Measurements from ENCODE around the gene KANSL1.
"Not testable (repeated sequence)": the region's sequence is repeated elsewhere in the genome, so short reads cannot be mapped to it uniquely, and the experiment has no call there.

KANSL1 gene

DNA sequence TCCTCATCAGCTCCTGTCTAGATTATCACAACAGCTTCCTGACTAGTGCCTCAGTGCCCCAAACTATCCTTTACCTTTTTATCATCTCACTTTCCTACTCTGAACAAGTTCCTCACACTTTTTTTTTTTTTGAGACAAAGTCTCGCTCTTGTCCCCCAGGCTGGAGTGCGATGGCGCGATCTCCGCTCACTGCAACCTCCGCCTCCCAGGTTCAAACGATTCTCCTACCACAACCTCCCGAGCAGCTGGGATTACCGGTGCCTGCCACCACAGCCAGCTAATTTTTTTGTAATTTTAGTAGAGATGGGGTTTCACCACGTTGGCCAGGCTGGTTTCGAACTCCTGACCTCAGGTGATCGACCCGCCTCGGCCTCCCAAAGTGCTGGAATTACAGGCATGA lies 11.9 kb downstream of the KANSL1 start:
- H3K36me3 ChIP-seq (ENCODE audit: control insufficient read depth in 1 of 2, insufficient read depth in 2 of 2, low read length in 2 of 2); H3K27ac ChIP-seq (ENCODE audit: low read depth, low read length); H3K9ac ChIP-seq (ENCODE audit: low read depth in 1 of 2, low read length in 2 of 2); H3K27me3 ChIP-seq (ENCODE audit: control insufficient read depth in 1 of 2, insufficient read depth in 2 of 2, low read length in 2 of 2); H3K4me3 ChIP-seq (ENCODE audit: low read depth in 1 of 2, low read length in 2 of 2); H3K9me3 ChIP-seq (ENCODE audit: control insufficient read depth in 1 of 2, low read length in 2 of 2): not testable (repeated sequence)
- H3K4me1 ChIP-seq (ENCODE audit: control insufficient read depth in 1 of 2, insufficient read depth in 2 of 2, low read length in 2 of 2), result peaks cover 40 to 59% of the 10 kb centered on the region in 2 donors

DNA sequence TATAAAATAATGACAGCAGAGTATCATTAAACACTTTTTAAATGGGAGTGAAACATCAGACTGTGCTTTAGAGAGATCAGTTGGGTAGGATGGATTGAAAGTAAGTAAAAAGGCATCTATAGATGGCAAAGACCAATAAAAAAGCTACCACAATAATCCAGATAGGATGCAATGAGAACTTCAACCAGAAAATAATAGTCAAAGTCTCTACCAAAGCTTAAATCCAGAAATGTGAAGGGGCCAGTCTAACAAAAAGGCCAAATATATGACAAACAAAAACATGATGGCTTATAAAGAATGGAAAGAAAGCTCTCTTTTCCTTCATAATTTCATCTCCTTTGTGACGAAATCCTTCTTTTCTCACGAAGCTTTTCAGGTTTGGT lies 12.3 kb downstream of the KANSL1 start:
- Histone ChIP-seq H3K9ac (ENCODE audit: low read depth in 1 of 2, low read length in 2 of 2) (no peak overlapping the region), H3K4me3 (ENCODE audit: low read depth in 1 of 2, low read length in 2 of 2) (no peak overlapping the region), H3K36me3 (ENCODE audit: control insufficient read depth in 1 of 2, insufficient read depth in 2 of 2, low read length in 2 of 2) (no peaks in the 10 kb centered on the region), H3K27me3 (ENCODE audit: control insufficient read depth in 1 of 2, insufficient read depth in 2 of 2, low read length in 2 of 2) (no peaks in the 10 kb centered on the region), H3K27ac (ENCODE audit: low read depth, low read length) (no peak overlapping the region), H3K9me3 (ENCODE audit: control insufficient read depth in 1 of 2, low read length in 2 of 2) (no peaks in the 10 kb centered on the region), H3K4me1 (ENCODE audit: control insufficient read depth in 1 of 2, insufficient read depth in 2 of 2, low read length in 2 of 2) (peaks cover 44 to 63% of the 10 kb centered on the region in 2 donors)

GRCh38 chr17:46180185-46180891 lies 12.9 kb downstream of the KANSL1 start:
- H3K4me1 ChIP-seq (ENCODE audit: control insufficient read depth in 1 of 2, insufficient read depth in 2 of 2, low read length in 2 of 2), result peaks cover 48 to 64% of the 10 kb centered on the region in 2 donors
- not testable (repeated sequence) for H3K27ac ChIP-seq (ENCODE audit: low read depth, low read length); H3K36me3 ChIP-seq (ENCODE audit: control insufficient read depth in 1 of 2, insufficient read depth in 2 of 2, low read length in 2 of 2); H3K4me3 ChIP-seq (ENCODE audit: low read depth in 1 of 2, low read length in 2 of 2); H3K9me3 ChIP-seq (ENCODE audit: control insufficient read depth in 1 of 2, low read length in 2 of 2); H3K9ac ChIP-seq (ENCODE audit: low read depth in 1 of 2, low read length in 2 of 2); H3K27me3 ChIP-seq (ENCODE audit: control insufficient read depth in 1 of 2, insufficient read depth in 2 of 2, low read length in 2 of 2)

- no peak overlapping the region for H3K27ac ChIP-seq (ENCODE audit: low read depth, low read length)
- H3K9ac ChIP-seq (ENCODE audit: low read depth in 1 of 2, low read length in 2 of 2), result no peak overlapping the region
- H3K9me3 ChIP-seq (ENCODE audit: control insufficient read depth in 1 of 2, low read length in 2 of 2), result no peaks in the 10 kb centered on the region
- no peaks in the 10 kb centered on the region for H3K36me3 ChIP-seq (ENCODE audit: control insufficient read depth in 1 of 2, insufficient read depth in 2 of 2, low read length in 2 of 2)
- H3K4me3 ChIP-seq (ENCODE audit: low read depth in 1 of 2, low read length in 2 of 2), result no peak overlapping the region
- no peaks in the 10 kb centered on the region for H3K27me3 ChIP-seq (ENCODE audit: control insufficient read depth in 1 of 2, insufficient read depth in 2 of 2, low read length in 2 of 2)
- peaks cover 41 to 56% of the 10 kb centered on the region in 2 donors for H3K4me1 ChIP-seq (ENCODE audit: control insufficient read depth in 1 of 2, insufficient read depth in 2 of 2, low read length in 2 of 2)
These were observed 13.7 kb downstream of the KANSL1 start for GRCh38 chr17:46179375-46179999.

GRCh38 chr17:46178550-46179214 lies 14.5 kb downstream of the KANSL1 start:
- H3K9ac ChIP-seq (ENCODE audit: low read depth in 1 of 2, low read length in 2 of 2), result no peak overlapping the region
- no peak overlapping the region for H3K4me3 ChIP-seq (ENCODE audit: low read depth in 1 of 2, low read length in 2 of 2)
- peaks cover 35 to 50% of the 10 kb centered on the region in 2 donors for H3K4me1 ChIP-seq (ENCODE audit: control insufficient read depth in 1 of 2, insufficient read depth in 2 of 2, low read length in 2 of 2)
- H3K27ac ChIP-seq (ENCODE audit: low read depth, low read length), result no peak overlapping the region
- H3K9me3 ChIP-seq (ENCODE audit: control insufficient read depth in 1 of 2, low read length in 2 of 2), result no peaks in the 10 kb centered on the region
- H3K27me3 ChIP-seq (ENCODE audit: control insufficient read depth in 1 of 2, insufficient read depth in 2 of 2, low read length in 2 of 2), result no peaks in the 10 kb centered on the region
- no peaks in the 10 kb centered on the region for H3K36me3 ChIP-seq (ENCODE audit: control insufficient read depth in 1 of 2, insufficient read depth in 2 of 2, low read length in 2 of 2)

- H3K4me1 ChIP-seq (ENCODE audit: control insufficient read depth in 1 of 2, insufficient read depth in 2 of 2, low read length in 2 of 2), result peaks cover 32 to 49% of the 10 kb centered on the region in 2 donors
- H3K9me3 ChIP-seq (ENCODE audit: control insufficient read depth in 1 of 2, low read length in 2 of 2), result no peaks in the 10 kb centered on the region
- no peak overlapping the region for H3K9ac ChIP-seq (ENCODE audit: low read depth in 1 of 2, low read length in 2 of 2)
- H3K4me3 ChIP-seq (ENCODE audit: low read depth in 1 of 2, low read length in 2 of 2), result no peak overlapping the region
- H3K27me3 ChIP-seq (ENCODE audit: control insufficient read depth in 1 of 2, insufficient read depth in 2 of 2, low read length in 2 of 2), result no peaks in the 10 kb centered on the region
- H3K36me3 ChIP-seq (ENCODE audit: control insufficient read depth in 1 of 2, insufficient read depth in 2 of 2, low read length in 2 of 2), result peaks cover 2 to 3% of the 10 kb centered on the region in 2 donors
- H3K27ac ChIP-seq (ENCODE audit: low read depth, low read length), result no peak overlapping the region
These were observed 16.3 kb downstream of the KANSL1 start for GRCh38 chr17:46176975-46177374.

GRCh38 chr17:46175891-46176290 lies 17.3 kb downstream of the KANSL1 start:
- Histone ChIP-seq H3K9ac (ENCODE audit: low read depth in 1 of 2, low read length in 2 of 2) (no peak overlapping the region), H3K36me3 (ENCODE audit: control insufficient read depth in 1 of 2, insufficient read depth in 2 of 2, low read length in 2 of 2) (peaks cover 13% of the 10 kb centered on the region in 2 donors), H3K4me3 (ENCODE audit: low read depth in 1 of 2, low read length in 2 of 2) (no peak overlapping the region), H3K4me1 (ENCODE audit: control insufficient read depth in 1 of 2, insufficient read depth in 2 of 2, low read length in 2 of 2) (peaks cover 32 to 43% of the 10 kb centered on the region in 2 donors), H3K9me3 (ENCODE audit: control insufficient read depth in 1 of 2, low read length in 2 of 2) (no peaks in the 10 kb centered on the region), H3K27ac (ENCODE audit: low read depth, low read length) (no peak overlapping the region), H3K27me3 (ENCODE audit: control insufficient read depth in 1 of 2, insufficient read depth in 2 of 2, low read length in 2 of 2) (no peaks in the 10 kb centered on the region)

GRCh38 chr17:46173153-46173552 lies 20.1 kb downstream of the KANSL1 start:
- H3K9me3 ChIP-seq (ENCODE audit: control insufficient read depth in 1 of 2, low read length in 2 of 2), result no peaks in the 10 kb centered on the region
- H3K4me3 ChIP-seq (ENCODE audit: low read depth in 1 of 2, low read length in 2 of 2), result no peak overlapping the region
- no peak overlapping the region for H3K27ac ChIP-seq (ENCODE audit: low read depth, low read length)
- no peak overlapping the region for H3K9ac ChIP-seq (ENCODE audit: low read depth in 1 of 2, low read length in 2 of 2)
- peaks cover 19 to 31% of the 10 kb centered on the region in 2 donors for H3K4me1 ChIP-seq (ENCODE audit: control insufficient read depth in 1 of 2, insufficient read depth in 2 of 2, low read length in 2 of 2)
- H3K27me3 ChIP-seq (ENCODE audit: control insufficient read depth in 1 of 2, insufficient read depth in 2 of 2, low read length in 2 of 2), result no peaks in the 10 kb centered on the region
- peaks cover 21 to 23% of the 10 kb centered on the region in 2 donors for H3K36me3 ChIP-seq (ENCODE audit: control insufficient read depth in 1 of 2, insufficient read depth in 2 of 2, low read length in 2 of 2)

DNA sequence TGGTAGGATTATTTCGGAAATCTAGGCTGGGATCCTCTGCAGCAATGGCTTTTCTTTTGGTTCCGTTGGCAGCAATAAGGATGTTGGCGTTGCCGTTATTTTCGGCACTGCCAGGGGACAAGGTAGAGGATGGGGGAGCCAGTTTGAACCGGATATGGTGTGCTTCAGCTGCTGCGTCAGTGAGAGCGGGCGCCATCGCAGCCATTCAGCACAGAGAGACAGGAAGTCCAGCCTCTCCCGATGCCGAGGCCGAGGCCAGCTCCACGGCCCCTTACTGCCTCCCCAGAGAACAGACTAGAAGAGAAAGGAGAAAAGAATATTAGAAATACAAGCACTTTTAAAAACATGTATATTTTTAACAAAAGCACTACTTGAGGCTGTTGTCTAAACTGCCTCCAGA lies 21.3 kb downstream of the KANSL1 start:
- H3K9me3 ChIP-seq (ENCODE audit: control insufficient read depth in 1 of 2, low read length in 2 of 2), result no peaks in the 10 kb centered on the region
- peaks cover 16 to 34% of the 10 kb centered on the region in 2 donors for H3K4me1 ChIP-seq (ENCODE audit: control insufficient read depth in 1 of 2, insufficient read depth in 2 of 2, low read length in 2 of 2)
- no peaks in the 10 kb centered on the region for H3K27me3 ChIP-seq (ENCODE audit: control insufficient read depth in 1 of 2, insufficient read depth in 2 of 2, low read length in 2 of 2)
- H3K9ac ChIP-seq (ENCODE audit: low read depth in 1 of 2, low read length in 2 of 2), result no peak overlapping the region
- no peak overlapping the region for H3K27ac ChIP-seq (ENCODE audit: low read depth, low read length)
- no peak overlapping the region for H3K4me3 ChIP-seq (ENCODE audit: low read depth in 1 of 2, low read length in 2 of 2)
- H3K36me3 ChIP-seq (ENCODE audit: control insufficient read depth in 1 of 2, insufficient read depth in 2 of 2, low read length in 2 of 2), result peaks cover 21 to 23% of the 10 kb centered on the region in 2 donors

Measured in duodenal mucosa (tissue), 2 donors.